ENCODE measurements around the gene MYO10.

DNA sequence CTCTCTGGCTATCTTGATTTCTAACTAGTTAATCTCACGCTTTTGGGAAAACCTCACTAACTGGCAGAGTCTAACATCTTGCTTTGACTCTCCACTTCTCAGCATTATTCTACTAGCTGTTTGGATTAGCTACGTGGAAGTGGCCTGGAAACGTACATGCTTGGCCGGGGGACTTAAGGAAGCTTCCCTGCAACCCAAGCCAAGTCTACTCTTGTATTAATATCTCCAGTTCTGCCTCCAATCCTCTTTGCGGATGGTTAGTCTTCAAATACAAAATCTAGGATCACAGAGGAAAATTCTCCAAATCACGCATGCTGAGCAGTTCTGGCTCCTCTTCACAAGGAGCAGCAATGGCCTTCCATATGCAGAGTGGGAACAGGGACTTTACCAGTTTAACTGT lies 267.5 kb downstream of the MYO10 start:
- TF ChIP-seq ZC3H10 (CRISPR knock-in tag; IDR thresholded peaks at IDR 0.05) (no peak), SNAI2 (CRISPR knock-in tag; IDR thresholded peaks at IDR 0.05) (no peak), PATZ1 (CRISPR knock-in tag; IDR thresholded peaks at IDR 0.05; ENCODE audit: borderline replicate concordance) (no peak), ZNF70 (CRISPR knock-in tag; IDR thresholded peaks at IDR 0.05) (no peak), OSR1 (CRISPR knock-in tag; IDR thresholded peaks at IDR 0.05) (no peak)
- TF ChIP-seq, protein P1, sequence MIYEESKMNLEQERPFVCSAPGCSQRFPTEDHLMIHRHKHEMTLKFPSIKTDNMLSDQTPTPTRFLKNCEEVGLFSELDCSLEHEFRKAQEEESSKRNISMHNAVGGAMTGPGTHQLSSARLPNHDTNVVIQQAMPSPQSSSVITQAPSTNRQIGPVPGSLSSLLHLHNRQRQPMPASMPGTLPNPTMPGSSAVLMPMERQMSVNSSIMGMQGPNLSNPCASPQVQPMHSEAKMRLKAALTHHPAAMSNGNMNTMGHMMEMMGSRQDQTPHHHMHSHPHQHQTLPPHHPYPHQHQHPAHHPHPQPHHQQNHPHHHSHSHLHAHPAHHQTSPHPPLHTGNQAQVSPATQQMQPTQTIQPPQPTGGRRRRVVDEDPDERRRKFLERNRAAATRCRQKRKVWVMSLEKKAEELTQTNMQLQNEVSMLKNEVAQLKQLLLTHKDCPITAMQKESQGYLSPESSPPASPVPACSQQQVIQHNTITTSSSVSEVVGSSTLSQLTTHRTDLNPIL (CRISPR knock-in tag; IDR thresholded peaks at IDR 0.05; ENCODE audit: low read depth): no peak
